Aortic smooth muscle cell (primary cell): ENCODE results near the gene CHN2. TPM values are rescaled to one million over a fixed set of nuclear protein-coding genes. Genes with fewer than 3 reads are reported as not detected.

Experiments
- total RNA-seq: library from RNA; depleted of rRNA; stranded (reverse); fragments of >200 nt; gene quantifications from 2 replicates; pipeline ENCODE4 v1.2.3, GENCODE V29; 2014

Gene CHN2
- total RNA-seq = 0.26 TPM in 1 of 2 replicates, not detected in the other

GRCh38 chr7:29194594-29195427 is at the start of gene CHN2:
Gene CHN2, plus strand, starts transcription at chr7:29194775.

GRCh38 chr7:29146057-29146706 is 48.4 kb upstream of the CHN2 start, which contains the start of gene CPVL:
Gene CPVL, minus strand, starts transcription at chr7:29146537. Its CDS starts 25,476 bp downstream, at chr7:29121061.

Other genes starting within 250 kb of the CHN2 start
- gene TRIL, start 236.4 kb upstream of the CHN2 start, total RNA-seq = under 0.01 and 0.12 TPM in 2 replicates
- gene CPVL, start 48.2 kb upstream of the CHN2 start, total RNA-seq = 0.13 TPM in 1 of 2 replicates, not detected in the other